Panc1 (cell line): Measurements from ENCODE around the gene PARP9. TPM values are rescaled to one million over a fixed set of nuclear protein-coding genes. Genes with fewer than 3 reads are reported as not detected.
"Not testable (repeated sequence)": the region's sequence is repeated elsewhere in the genome, so short reads cannot be mapped to it uniquely, and the experiment has no call there.

ENCODE experiments used
- ATAC-seq: fragments of 200-7000 bp; cut with Tn5 transposase; 2 replicates; pipeline ENCODE4 v1.9.1; 2020; ENCODE audit warnings: mild to moderate bottlenecking, moderate library complexity
- BruUV-seq: library from RNA; stranded (reverse); fragments of 400-500 nt; replicated peaks from 2 replicates; lab custom pipeline; 2021; lab: Mats Ljungman, UMichigan
- CTCF ChIA-PET: fragments of 300-600 bp; sonication (Branson Sonifier 250); formaldehyde crosslinking; loops from one replicate; lab custom pipeline; 2022; ENCODE audit warnings: antibody characterized with exemption; lab: Charles Lee
- POLR2A ChIA-PET: fragments of 300-600 bp; sonication (Branson Sonifier 250); formaldehyde crosslinking; loops from one replicate; lab custom pipeline; 2022; ENCODE audit warnings: antibody characterized with exemption; lab: Charles Lee
- DNase-seq: peaks from one replicate; pipeline ENCODE4 v3.0.0-alpha.2; 2010; ENCODE audit warnings: low read depth, low spot score
- H3K27ac ChIP-seq: 2 replicates; pipeline ENCODE4 v1.5.1; 2011; ENCODE audit warnings: mild to moderate bottlenecking, low read length, inconsistent platforms
- H3K27me3 ChIP-seq: fragments of 200-500 bp; sonication (Bioruptor generic); 2 replicates; pipeline ENCODE4 v1.6.0; 2014; ENCODE audit warnings: low read length, inconsistent platforms; ENCODE audit not compliant: control insufficient read depth, insufficient read depth
- H3K36me3 ChIP-seq: fragments of 200-500 bp; sonication (Bioruptor generic); 2 replicates; pipeline ENCODE4 v1.5.1; 2014; ENCODE audit warnings: inconsistent platforms, mild to moderate bottlenecking, low read length, moderate library complexity; ENCODE audit not compliant: control insufficient read depth, insufficient read depth
- H3K4me1 ChIP-seq: 2 replicates; pipeline ENCODE4 v1.5.1; 2011; ENCODE audit warnings: inconsistent platforms, mild to moderate bottlenecking, low read length, moderate library complexity; ENCODE audit not compliant: control insufficient read depth, insufficient read depth
- H3K4me3 ChIP-seq, 2 experiments: 2 replicates each; pipeline ENCODE4 v1.5.1; 2011 to 2012; ENCODE audit warnings: low read depth in 2 of 2, low read length in 2 of 2, mild to moderate bottlenecking in 2 of 2, inconsistent platforms in 1 of 2, moderate library complexity in 1 of 2
- H3K9me3 ChIP-seq: fragments of 200-500 bp; sonication (Bioruptor generic); 2 replicates; pipeline ENCODE4 v1.5.1; 2014; ENCODE audit warnings: low read depth, mild to moderate bottlenecking, inconsistent platforms, low read length, moderate library complexity; ENCODE audit not compliant: control insufficient read depth, insufficient read depth
- CTCF ChIP-seq: fragments of 450-650 bp; IDR thresholded peaks from 2 replicates; pipeline ENCODE4 v1.5.1; 2017; ENCODE audit warnings: mild to moderate bottlenecking
- POLR2AphosphoS5 ChIP-seq: IDR thresholded peaks from 2 replicates; pipeline ENCODE4 v1.6.1; 2012; ENCODE audit warnings: mild to moderate bottlenecking, low read depth, low read length, moderate library complexity
- REST ChIP-seq, 2 experiments: IDR thresholded peaks; 2 replicates each; pipeline ENCODE4 v1.6.1; 2011 to 2012; ENCODE audit warnings: low read depth in 2 of 2, control low read depth in 1 of 2, low read length in 1 of 2, mild to moderate bottlenecking in 1 of 2, moderate library complexity in 1 of 2; ENCODE audit not compliant: insufficient read depth in 1 of 2
- SIN3A ChIP-seq: IDR thresholded peaks from 2 replicates; pipeline ENCODE4 v1.6.1; 2012; ENCODE audit warnings: low read depth, mild to moderate bottlenecking, low read length, moderate library complexity, borderline replicate concordance; ENCODE audit not compliant: insufficient read depth
- TCF7L2 ChIP-seq: IDR thresholded peaks from 2 replicates; pipeline ENCODE4 v1.6.1; 2011; ENCODE audit warnings: mild to moderate bottlenecking, low read depth, low read length, inconsistent platforms
- in situ Hi-C: cut with HindIII; loops from 2 replicates; pipeline ENCODE4 v1.10.0; 2016; ENCODE audit warnings: low sequenced_read_pairs, low pct_unique_long_range_greater_than_20kb
- intact Hi-C: fragments of 100-400 bp; cut with micrococcal nuclease; formaldehyde crosslinking; loops from one replicate; pipeline ENCODE4 v1.10.0; 2022; ENCODE audit not compliant: unreplicated experiment
- total RNA-seq: library from RNA; stranded (reverse); gene quantifications from one replicate; pipeline ENCODE4 v1.2.1, GENCODE V29; 2021; ENCODE audit not compliant: unreplicated experiment

The PARP9 gene
- total RNA-seq, 1 experiment from 2014 or later, result 14.5 TPM

- in situ Hi-C loops (no loop called here), intact Hi-C loops (no loop called here)
- POLR2A ChIA-PET, result no interaction called here
- DNase-seq (no peak), ATAC-seq (no peak)
- H3K27me3 ChIP-seq, result no peaks in the 10 kb centered on the region
- no peaks in the 10 kb centered on the region for H3K36me3 ChIP-seq
- TF ChIP-seq REST (IDR thresholded peaks at IDR 0.05; ENCODE audit: insufficient read depth in 1 of 2, low read depth in 2 of 2, low read length in 1 of 2) (no peak), CTCF (no peak), SIN3A (no peak)
- CTCF ChIA-PET, result no interaction called here
- H3K9me3 ChIP-seq, result no peaks in the 10 kb centered on the region
- no peak overlapping the region for H3K4me3 ChIP-seq
- H3K4me1 ChIP-seq, result no peaks in the 10 kb centered on the region; the same call in 1 of the 2 replicates
- no TSS peak for BruUV-seq
- H3K27ac ChIP-seq, result no peak overlapping the region
These were observed 61.2 kb downstream of the PARP9 start for GRCh38 chr3:122502941-122503340.

- in situ Hi-C loops, result no loop called here
- no TSS peak for BruUV-seq
- DNase-seq (no peak), ATAC-seq (no peak)
- POLR2A ChIA-PET, result no interaction called here
- intact Hi-C loops, result no loop called here
- Histone ChIP-seq H3K36me3 (no peaks in the 10 kb centered on the region), H3K4me3 (no peak overlapping the region), H3K4me1 (no peaks in the 10 kb centered on the region; the same call in 1 of the 2 replicates), H3K9me3 (no peaks in the 10 kb centered on the region), H3K27me3 (no peaks in the 10 kb centered on the region), H3K27ac (no peak overlapping the region)
- TF ChIP-seq CTCF (no peak), SIN3A (no peak), POLR2AphosphoS5 (no peak), TCF7L2 (no peak), REST (IDR thresholded peaks at IDR 0.05; ENCODE audit: insufficient read depth in 1 of 2, low read depth in 2 of 2, low read length in 1 of 2) (no peak)
- CTCF ChIA-PET, result no interaction called here
These were observed 62.0 kb downstream of the PARP9 start for GRCh38 chr3:122502139-122502538.

GRCh38 chr3:122500964-122501363 is 63.1 kb downstream of the PARP9 start:
- CTCF ChIA-PET, intact Hi-C loops, H3K4me3 ChIP-seq, H3K9me3 ChIP-seq, ATAC-seq, H3K4me1 ChIP-seq, BruUV-seq, H3K27me3 ChIP-seq, DNase-seq, H3K36me3 ChIP-seq, POLR2A ChIA-PET, in situ Hi-C loops, H3K27ac ChIP-seq: not testable (repeated sequence)
